ENCODE data around the gene RARRES1.
"Not testable (repeated sequence)": the region's sequence is repeated elsewhere in the genome, so short reads cannot be mapped to it uniquely, and the experiment has no call there.

The RARRES1 gene

DNA sequence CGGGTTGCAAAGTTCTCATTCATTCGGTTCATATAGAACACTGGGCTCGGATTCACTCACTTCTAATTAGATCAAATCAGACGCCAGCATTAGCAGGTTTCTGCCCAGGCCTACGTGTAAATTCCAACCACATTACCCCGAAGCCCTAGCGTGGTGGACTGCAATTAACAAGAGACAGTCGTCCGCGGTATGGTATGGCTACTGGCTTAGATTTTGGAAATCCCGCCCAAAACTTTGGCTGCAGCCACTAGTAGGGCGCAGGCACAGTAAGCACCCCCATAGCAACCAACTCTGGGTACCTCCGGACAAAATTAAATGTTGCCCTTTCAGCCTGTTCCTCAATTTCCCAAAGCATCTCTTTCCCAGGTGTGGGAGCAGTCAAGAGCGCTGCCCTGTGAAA, 771 bp downstream of the RARRES1 start:
- no peak for DNase-seq

DNA sequence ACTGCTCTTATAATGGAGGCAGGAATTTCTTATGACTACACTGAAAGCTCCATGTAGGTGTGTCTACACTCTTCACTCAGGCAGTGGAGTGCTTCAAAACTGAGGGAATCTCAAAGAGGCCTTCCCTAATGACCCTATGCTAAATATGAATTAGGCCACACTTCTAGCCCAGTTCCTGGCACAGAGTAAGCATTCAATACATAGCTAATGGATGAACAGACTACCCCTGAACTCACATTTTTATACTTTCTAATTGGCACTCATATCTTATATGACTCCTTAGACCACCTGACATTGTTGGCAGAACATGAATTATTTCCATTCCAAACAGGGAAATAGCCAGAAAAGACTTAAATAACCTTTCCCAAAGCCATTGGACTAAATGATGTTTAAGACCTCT, 3.4 kb downstream of the RARRES1 start:
- DNase-seq = no peak

- no peak for DNase-seq
Observed at GRCh38 chr3:158728061-158728377, 4.2 kb downstream of the RARRES1 start.

DNA sequence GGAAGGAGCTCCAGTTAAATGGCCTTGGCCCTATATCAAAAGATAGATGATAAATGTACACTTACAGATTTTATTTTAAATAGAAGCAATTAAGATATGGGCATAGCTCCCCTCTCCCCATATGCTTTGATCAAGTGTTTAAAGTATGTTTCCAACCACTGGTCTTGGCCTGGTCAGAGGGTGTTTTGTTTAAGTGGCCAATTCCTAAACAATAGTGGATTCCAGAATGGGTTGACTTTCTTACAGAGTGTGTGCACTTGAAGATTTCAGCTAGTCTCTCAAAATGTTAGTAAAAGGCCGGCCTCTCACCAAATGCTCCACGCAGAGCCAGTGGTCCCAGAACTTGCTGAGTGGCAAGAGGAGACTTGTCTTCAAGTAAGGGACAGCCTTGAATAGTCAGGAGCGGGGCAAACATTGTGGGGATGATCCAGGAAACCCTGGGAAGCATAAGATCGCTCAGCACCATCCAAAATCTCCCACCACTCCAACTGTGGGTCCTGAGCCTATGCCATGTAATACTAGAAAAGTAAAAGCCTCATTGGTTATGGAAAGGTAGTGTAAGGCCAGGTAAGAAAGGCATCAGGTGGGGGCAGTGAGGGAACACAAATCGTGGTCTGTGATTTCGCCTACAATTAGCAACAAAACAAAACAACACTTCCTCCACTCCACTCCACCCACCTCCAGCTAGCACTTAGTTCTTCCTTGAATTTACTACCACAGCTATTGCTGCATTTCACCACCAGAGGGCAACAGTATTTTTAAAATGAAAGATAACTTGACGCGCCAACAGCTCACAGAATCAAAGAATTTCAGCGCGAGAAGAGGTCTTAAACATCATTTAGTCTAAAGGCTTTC, 4.8 kb downstream of the RARRES1 start:
- DNase-seq = peak; percentile 75

DNA sequence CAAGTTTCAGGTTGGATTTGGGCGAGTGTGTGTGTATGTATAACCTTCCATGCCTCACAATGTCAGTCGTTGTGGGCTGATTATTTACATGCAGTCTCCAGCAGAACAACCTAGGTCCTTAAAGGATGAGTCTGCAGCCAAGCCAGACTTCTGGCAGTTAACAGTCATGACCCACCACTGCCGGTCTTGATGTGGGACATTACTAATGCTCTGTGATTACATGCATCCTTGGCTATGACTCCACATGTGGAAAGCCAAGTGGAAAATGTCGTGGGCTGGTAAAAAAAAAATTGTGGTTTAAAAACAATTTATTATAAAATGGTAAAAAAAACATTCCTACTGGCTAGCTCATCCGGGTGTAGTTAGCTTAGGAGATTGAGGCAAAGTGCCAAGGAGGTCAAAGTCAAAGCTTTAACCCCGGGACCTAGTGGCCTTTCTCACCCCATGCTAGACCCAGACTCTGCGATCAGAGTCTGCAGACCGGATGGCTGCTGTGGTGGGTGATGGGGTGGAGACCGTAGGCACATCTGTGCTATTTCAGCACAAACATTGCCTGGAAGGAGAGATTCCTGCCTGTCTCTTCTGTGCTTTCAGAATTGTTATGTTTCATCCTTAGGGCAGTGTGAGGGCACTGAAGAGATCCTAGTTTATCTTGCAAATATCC, 6.8 kb downstream of the RARRES1 start:
- DNase-seq = no peak

- DNase-seq = no peak
Observed at GRCh38 chr3:158723991-158724390, 8.3 kb downstream of the RARRES1 start.

- DNase-seq = no peak
Observed at GRCh38 chr3:158722108-158722507, 10.1 kb downstream of the RARRES1 start.

DNA sequence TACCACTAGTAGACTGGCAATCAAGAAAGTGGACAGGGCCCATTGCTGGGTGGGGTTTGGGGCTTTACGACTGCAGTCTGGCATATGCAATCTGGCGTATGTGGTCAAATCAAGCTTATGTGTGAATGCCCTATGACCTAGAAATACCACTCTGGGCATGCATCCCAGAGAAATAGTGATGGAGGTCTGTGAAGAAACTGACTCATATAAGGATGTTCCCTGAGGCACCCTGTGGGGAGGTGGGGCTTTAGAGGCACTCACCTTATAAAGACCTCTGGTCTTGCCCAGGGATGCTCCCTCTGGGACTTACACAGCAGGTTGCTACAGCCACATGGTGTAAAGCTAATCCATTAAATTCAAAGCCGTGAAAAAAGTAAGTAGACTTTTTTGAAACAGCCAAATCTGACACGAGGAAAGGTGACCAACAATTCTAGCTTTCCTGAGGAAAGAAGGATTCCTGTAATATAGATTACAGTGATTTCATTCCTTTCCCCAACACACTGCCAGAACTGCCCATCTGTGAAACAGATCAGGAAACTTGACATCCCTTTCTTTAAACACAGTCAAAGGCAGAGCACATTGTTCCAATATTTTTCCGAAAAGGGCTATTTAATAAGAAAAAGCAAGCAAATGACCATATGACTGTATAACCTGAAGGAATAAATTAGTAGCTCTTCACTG, 13.6 kb downstream of the RARRES1 start:
- no peak for DNase-seq

DNA sequence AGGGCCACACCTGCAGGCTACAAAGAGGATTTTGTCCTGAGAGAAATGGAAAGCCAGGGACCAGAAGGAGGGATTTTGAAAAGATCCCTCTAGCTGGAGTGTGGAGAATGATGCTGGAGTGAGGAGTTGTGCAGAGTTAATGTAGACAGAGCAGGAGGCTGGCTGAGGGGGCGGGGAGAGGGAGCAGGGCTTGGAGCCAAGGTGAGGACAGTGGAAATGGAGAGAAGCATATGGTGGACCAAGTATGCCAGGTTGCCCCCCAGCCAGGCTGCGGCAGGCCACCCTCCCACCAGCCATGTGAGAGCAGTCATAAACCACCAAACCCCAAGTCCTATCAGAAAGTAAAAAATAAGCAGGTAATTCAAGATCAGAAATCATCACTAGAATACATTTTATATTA, 14.7 kb downstream of the RARRES1 start:
- no peak for DNase-seq

GRCh38 chr3:158713094-158713499, 19.2 kb downstream of the RARRES1 start:
- DNase-seq = no peak

DNA sequence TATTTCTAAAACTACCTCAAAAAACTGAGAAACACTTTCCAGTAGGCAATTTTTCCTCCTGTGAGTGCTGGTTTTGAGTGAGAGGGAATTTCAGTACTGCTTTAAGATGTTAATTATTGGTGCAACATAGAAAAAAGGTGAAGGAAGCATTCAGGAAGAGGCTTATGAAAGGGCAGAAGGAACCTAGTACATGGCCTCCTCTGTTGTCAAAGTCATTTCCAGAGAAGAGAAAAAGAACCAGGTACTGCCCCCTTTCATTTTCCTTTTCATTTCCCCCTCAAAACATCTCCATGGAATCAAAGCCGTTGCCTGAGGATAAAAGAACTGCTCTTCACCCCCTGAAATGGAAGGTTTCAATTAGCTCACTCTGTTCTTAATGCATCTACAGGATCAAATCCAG, 19.8 kb downstream of the RARRES1 start:
- no peak for DNase-seq

GRCh38 chr3:158711886-158712285, 20.4 kb downstream of the RARRES1 start:
- no peak for DNase-seq

DNA sequence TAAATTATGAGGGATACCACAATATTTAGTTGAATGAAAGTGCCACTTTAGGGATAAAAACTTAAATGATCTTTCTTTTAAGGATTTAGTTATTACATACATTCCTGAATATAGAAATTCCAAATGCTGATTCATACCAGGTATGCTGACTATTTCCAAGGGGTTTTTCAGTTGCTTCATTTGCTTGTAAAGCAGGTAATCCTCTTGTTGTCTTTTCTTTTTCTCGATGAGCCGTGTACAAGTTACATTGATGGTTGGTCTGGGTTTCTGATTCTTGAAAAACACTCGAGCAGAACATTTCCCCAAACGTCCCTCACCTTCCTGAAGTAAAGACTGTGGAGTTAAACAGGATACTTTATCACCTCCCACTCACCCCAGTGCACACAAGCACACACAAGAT, 21.7 kb downstream of the RARRES1 start:
- no peak for DNase-seq

GRCh38 chr3:158709666-158710083, 22.6 kb downstream of the RARRES1 start:
- DNase-seq = peak; percentile 18

- DNase-seq = no peak
Observed at GRCh38 chr3:158703566-158703965, 28.7 kb downstream of the RARRES1 start.

GRCh38 chr3:158702815-158703481, 29.3 kb downstream of the RARRES1 start:
- no peak for DNase-seq

DNA sequence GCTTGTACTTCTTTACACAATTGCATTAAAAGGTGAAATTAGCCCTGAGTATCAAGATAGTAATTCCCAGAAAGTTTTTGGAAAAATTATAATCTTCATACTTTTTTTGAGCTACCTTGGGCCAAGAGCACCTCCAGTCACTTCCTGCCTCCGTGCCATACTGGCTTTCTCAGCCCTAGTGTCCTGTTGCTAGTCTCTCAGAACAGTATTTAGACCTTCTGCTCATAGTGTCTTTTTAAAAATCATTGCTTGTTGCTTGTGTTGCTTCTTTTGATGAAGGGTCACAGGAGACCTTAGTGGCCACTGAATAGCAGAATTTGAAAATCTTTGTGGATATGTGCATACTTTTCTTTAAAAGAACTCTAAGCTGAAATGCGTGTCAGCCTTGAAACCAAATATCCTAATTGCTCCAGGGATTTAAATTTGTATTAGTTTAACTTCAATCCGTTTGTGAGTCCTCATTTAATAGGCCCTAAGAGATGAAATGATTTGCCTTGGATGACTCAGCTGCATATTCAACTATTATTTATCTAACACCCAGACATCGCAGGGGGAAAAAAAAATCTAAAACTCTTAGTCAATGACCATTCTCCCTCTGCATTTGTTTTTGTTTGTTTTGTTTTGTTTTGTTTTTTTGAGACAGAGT, 30.7 kb downstream of the RARRES1 start:
- no peak for DNase-seq

DNA sequence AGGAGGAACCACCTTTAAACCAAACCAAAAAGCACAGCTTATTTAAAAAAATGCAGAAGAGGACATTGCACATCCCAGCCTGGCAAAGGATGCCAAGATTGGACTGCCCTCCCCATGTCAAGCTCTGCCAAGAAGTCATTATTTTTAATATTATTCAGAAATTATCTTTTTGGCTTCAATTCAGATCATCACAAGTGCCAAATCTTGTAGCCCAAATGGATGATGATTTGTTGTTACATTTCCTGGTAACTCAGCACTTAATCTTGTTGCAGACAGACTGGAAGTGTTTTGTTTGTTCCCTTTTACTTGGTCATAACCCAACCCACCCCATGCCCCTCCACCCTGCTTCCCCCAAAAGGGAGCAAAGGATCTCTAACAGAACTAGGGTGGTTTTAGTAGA, 31.7 kb downstream of the RARRES1 start:
- no peak for DNase-seq

DNA sequence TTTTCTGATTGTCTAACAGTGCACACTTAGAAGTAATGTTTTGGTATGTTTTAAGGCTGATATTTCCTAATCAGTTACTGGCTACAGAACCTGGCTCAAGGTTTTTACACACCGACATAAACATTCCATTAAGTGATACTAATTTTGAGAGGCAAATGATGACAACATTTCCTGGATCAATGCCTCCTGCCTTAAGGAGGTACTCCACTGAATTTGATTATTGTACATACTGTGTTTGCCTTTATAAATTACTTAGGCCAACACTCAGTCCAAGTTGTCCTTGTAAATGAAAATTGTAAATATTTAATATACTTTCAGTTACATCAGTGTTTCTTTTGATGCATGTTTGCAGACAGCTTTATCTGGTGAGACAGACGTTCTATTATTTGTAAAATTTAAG, 35.6 kb downstream of the RARRES1 start:
- no peak for DNase-seq

GRCh38 chr3:158693866-158694456, 38.3 kb downstream of the RARRES1 start:
- not testable (repeated sequence) for DNase-seq

GRCh38 chr3:158685159-158685558, 47.1 kb downstream of the RARRES1 start:
- DNase-seq = no peak

DNA sequence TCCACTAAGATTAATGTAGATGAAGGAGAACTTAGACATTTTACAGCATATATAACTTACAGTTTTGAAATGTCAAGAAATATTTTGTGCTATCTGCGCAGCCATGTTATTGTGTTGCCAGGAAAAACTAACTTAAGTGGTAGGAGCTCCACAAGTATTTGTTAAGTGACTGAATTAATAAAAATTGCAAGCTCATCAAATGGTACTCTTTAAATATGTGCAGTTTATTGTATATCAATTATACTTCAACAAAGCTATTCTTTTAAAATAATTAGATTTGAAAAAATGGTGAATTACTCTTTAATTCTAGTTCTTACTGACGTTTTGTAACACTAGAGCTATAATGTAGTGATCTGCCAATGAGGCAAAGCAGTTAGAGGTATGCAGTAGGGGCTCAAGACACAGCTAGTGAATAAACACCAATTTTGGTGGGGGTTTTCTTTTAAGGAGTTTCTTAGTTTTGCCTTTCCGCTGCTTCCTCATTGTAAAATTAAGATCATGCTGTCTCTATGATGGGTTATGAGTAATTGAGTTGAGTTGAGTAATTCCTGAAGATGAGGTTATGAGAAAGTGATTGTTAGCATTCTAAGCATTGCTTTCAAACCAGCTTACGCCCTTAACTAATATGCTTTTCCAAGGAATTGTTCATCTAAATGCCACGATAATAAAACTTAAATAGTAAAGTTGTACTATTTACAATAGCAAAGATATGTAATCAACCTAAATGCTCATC, 48.9 kb downstream of the RARRES1 start:
- DNase-seq = no peak

Measured in OCI-M1 (cell line).